Mucosa of gallbladder (tissue), 1 donor: ENCODE results near the gene BMP7. TPM values are rescaled to one million over a fixed set of nuclear protein-coding genes. Genes with fewer than 3 reads are reported as not detected.

ENCODE experiments used
- DNase-seq: peaks from one replicate; pipeline ENCODE4 v3.0.0-alpha.2; 2020; ENCODE audit warnings: low spot score
- total RNA-seq: library from RNA; stranded (reverse); gene quantifications from one replicate; pipeline ENCODE4 v1.2.1, GENCODE V29; 2021
- donor health status: DM: no; HTN: no; CAD: no.

Gene BMP7
- total RNA-seq, 1 donor from 2014 or later, result 1.2 TPM

DNA sequence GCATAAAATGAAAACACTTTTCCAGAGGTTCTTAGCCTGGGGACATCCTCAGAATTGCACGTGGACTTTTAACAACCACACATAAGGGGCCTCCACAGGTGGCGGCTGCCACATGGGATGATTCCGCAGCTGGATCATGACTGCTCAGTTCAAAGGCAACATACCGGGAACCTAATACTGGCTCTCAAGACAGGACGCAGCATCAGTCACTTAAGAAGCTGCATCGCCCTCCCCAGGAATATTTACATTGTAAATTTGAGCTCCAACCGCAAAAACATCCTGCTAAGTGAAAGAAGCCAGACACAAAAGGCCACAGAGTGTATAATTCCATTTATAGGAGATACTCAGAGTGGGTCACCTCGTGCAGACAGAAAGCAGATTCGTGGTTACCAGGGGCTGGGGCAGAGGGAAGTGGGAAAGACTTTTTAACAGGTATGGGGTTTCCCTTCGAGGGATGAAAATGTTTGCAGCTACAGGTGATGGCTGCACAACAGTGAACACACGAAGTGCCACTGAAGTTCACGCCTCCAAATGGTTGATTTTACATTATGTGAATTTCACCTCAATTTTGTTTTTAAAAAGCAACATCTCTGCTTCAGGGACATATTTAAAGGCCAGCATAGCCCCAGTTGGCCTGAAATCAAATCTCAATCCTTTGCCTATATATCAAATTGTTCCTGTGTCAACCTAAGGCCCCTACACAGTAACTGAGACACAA lies 141.5 kb downstream of the BMP7 start:
- no peak for DNase-seq

DNA sequence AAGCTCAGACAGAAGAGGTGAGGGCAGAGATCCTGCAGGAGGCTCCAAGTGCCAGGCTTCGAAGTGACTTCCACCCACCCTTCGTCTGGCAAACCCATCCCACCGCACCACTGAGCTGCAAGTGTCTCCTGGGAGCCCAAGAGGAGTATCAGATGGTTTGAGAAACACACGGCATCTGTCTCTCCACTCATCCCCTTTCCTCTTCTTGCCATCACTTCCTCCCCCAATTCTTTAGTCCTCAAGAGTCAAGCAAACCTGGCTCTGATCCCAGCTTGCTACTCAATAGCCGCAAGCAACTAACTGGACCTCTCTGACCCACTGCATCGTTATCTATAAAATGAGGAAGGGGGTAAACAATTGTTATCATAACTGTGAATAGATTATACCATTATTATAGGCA lies 142.1 kb downstream of the BMP7 start:
- no peak for DNase-seq

- DNase-seq, result no peak
Measured at GRCh38 chr20:57123504-57123903, 142.9 kb downstream of the BMP7 start.

DNA sequence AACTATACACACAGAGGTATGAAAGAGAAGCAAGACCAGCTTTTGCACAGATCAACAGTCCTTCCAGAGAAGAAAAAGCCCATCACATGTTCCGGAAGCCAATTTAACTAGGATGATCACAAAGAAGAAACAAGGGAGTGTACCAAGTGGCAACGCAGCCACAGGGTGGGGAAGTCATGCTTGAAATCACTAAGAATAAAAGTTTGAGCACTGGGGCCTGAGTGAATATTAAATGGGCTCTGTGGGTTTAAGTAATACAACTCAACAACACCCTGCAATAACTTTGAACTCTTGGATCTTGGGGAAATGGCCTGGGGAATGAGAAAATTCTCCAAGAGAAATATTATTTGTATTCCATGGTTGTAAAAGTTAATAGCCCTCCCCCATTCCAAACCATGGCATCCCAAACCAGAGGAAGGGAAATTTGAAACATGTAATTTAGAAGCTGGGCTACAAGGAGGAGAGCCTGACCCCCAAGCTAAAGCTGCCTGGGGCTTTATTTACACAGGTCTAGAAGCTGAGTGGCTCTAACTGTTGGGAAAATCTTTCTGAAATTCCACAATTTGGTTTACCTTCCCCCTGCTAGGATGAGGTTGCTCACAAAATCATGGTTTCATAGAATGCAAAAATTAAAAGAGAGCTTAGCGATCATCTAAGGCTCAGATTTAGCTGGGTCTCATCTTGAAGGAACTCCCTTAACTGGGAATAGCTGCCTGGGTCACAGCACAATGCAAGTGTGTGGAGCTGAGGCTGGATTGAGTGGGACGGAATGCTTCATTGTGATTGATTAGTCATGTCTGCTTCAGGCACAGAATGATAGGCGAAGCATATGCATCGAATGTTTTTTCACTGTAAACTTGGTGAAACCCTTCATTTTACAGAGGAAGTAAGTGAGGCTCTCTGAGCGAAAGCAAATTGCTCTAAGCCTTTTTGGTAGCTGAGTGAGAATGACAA lies 143.6 kb downstream of the BMP7 start:
- no peak for DNase-seq

GRCh38 chr20:57118964-57119363 lies 147.5 kb downstream of the BMP7 start:
- DNase-seq, result no peak

Other genes with a start within 250 kb of the BMP7 start
- not detected for gene SPO11, start 63.2 kb upstream of the BMP7 start, total RNA-seq
- gene RAE1, start 84.6 kb upstream of the BMP7 start, total RNA-seq, result 20.9 TPM
- 21.9 TPM for gene RBM38, start 124.8 kb upstream of the BMP7 start, total RNA-seq